IMR-90 (cell line): ENCODE measurements around the gene DCDC2. TPM values are rescaled to one million over a fixed set of nuclear protein-coding genes. Genes with fewer than 3 reads are reported as not detected.

Source experiments
- ATAC-seq: fragments of 200-7000 bp; cut with Tn5 transposase; 2 replicates; pipeline ENCODE4 v1.9.1; 2020; ENCODE audit warnings: low read depth, mild to moderate bottlenecking, moderate library complexity
- BruUV-seq: library from RNA; stranded (reverse); fragments of 400-500 nt; replicated peaks from 2 replicates; lab custom pipeline; 2021; lab: Mats Ljungman, UMichigan
- CTCF ChIA-PET: fragments of 300-600 bp; formaldehyde crosslinking; extraction: SDS; loops from one replicate; lab custom pipeline; 2021; ENCODE audit warnings: antibody characterized with exemption; lab: Yijun Ruan, JAX
- POLR2A ChIA-PET: fragments of 300-600 bp; sonication (Branson Sonifier 250); formaldehyde crosslinking; loops from one replicate; lab custom pipeline; 2022; ENCODE audit warnings: antibody characterized with exemption; ENCODE audit not compliant: unreplicated experiment; lab: Charles Lee
- DNase-seq: peaks from one replicate; pipeline ENCODE4 v3.0.0; 2013
- H2AFZ ChIP-seq: replicated peaks from 2 replicates; pipeline ENCODE3; 2013; ENCODE audit warnings: low read length, mild to moderate bottlenecking; ENCODE audit not compliant: poor library complexity
- H2AK5ac ChIP-seq: 2 replicates; pipeline ENCODE4 v1.6.1; 2013; ENCODE audit warnings: low read depth, low read length, inconsistent platforms
- H2AK9ac ChIP-seq: replicated peaks from 2 replicates; pipeline ENCODE3; 2013; ENCODE audit warnings: mild to moderate bottlenecking, low read depth, low read length, moderate library complexity; ENCODE audit not compliant: poor library complexity
- H2BK120ac ChIP-seq: 2 replicates; pipeline ENCODE4 v1.6.1; 2013; ENCODE audit warnings: low read depth, low read length, inconsistent platforms
- H2BK15ac ChIP-seq: 3 replicates; pipeline ENCODE4 v1.6.1; 2013; ENCODE audit warnings: low read depth, low read length, inconsistent platforms
- H2BK20ac ChIP-seq: 2 replicates; pipeline ENCODE4 v1.6.1; 2013; ENCODE audit warnings: low read depth, mild to moderate bottlenecking, inconsistent platforms, low read length, moderate library complexity
- H2BK5ac ChIP-seq: 2 replicates; pipeline ENCODE4 v1.6.1; 2013; ENCODE audit warnings: mild to moderate bottlenecking, low read depth, low read length, inconsistent platforms; ENCODE audit not compliant: poor library complexity, severe bottlenecking
- H3K14ac ChIP-seq: replicated peaks from 2 replicates; pipeline ENCODE4 v1.6.1; 2013; ENCODE audit warnings: low read depth, low read length, inconsistent platforms
- H3K18ac ChIP-seq: 2 replicates; pipeline ENCODE4 v1.6.1; 2013; ENCODE audit warnings: low read depth, low read length, control low read depth
- H3K23ac ChIP-seq: 2 replicates; pipeline ENCODE4 v1.6.1; 2013; ENCODE audit warnings: low read depth, low read length, inconsistent platforms
- H3K27ac ChIP-seq: 2 replicates; pipeline ENCODE4 v1.5.1; 2013; ENCODE audit warnings: mild to moderate bottlenecking, control low read depth, low read length; ENCODE audit not compliant: insufficient read depth
- H3K27me3 ChIP-seq: 2 replicates; pipeline ENCODE4 v1.6.1; 2013; ENCODE audit warnings: low read length; ENCODE audit not compliant: control insufficient read depth, insufficient read depth
- H3K36me3 ChIP-seq: 2 replicates; pipeline ENCODE4 v1.6.1; 2013; ENCODE audit warnings: low read length, mixed read lengths; ENCODE audit not compliant: control insufficient read depth, insufficient read depth
- H3K4ac ChIP-seq: 2 replicates; pipeline ENCODE4 v1.6.1; 2013; ENCODE audit warnings: low read depth, low read length, inconsistent platforms
- H3K4me1 ChIP-seq: 2 replicates; pipeline ENCODE4 v1.6.1; 2013; ENCODE audit warnings: low read length, mixed read lengths; ENCODE audit not compliant: control insufficient read depth, insufficient read depth
- H3K4me2 ChIP-seq: 2 replicates; pipeline ENCODE4 v1.6.1; 2013; ENCODE audit warnings: low read depth, mild to moderate bottlenecking, control low read depth, low read length, moderate library complexity
- H3K4me3 ChIP-seq: 2 replicates; pipeline ENCODE4 v1.5.1; 2013; ENCODE audit warnings: low read depth, mild to moderate bottlenecking, control low read depth, low read length, moderate library complexity; ENCODE audit not compliant: insufficient read depth
- H3K56ac ChIP-seq: 2 replicates; pipeline ENCODE4 v1.6.1; 2013; ENCODE audit warnings: low read length, inconsistent platforms; ENCODE audit not compliant: insufficient read depth; ENCODE audit errors: extremely low read depth
- H3K79me1 ChIP-seq, 2 experiments: 2 replicates each; pipeline ENCODE4 v1.6.1; 2013; ENCODE audit warnings: low read length in 2 of 2, inconsistent platforms in 1 of 2, low read depth in 1 of 2
- H3K9ac ChIP-seq: 2 replicates; pipeline ENCODE4 v1.6.1; 2013; ENCODE audit warnings: low read depth, low read length, control low read depth
- H3K9me1 ChIP-seq: 2 replicates; pipeline ENCODE4 v1.6.1; 2013; ENCODE audit warnings: low read length, inconsistent platforms; ENCODE audit not compliant: insufficient read depth
- H3K9me3 ChIP-seq: 2 replicates; pipeline ENCODE4 v1.6.1; 2013; ENCODE audit warnings: low read length; ENCODE audit not compliant: control insufficient read depth, insufficient read depth
- H4K20me1 ChIP-seq: 2 replicates; pipeline ENCODE4 v1.6.1; 2013; ENCODE audit warnings: low read length, inconsistent platforms; ENCODE audit not compliant: insufficient read depth
- H4K5ac ChIP-seq: 2 replicates; pipeline ENCODE4 v1.6.1; 2013; ENCODE audit warnings: mild to moderate bottlenecking, low read depth, low read length, control low read depth
- H4K8ac ChIP-seq, 2 experiments: 2 replicates each; pipeline ENCODE4 v1.6.1; 2013; ENCODE audit warnings: low read depth in 2 of 2, low read length in 2 of 2, control low read depth in 1 of 2, inconsistent platforms in 1 of 2
- H4K91ac ChIP-seq: 2 replicates; pipeline ENCODE4 v1.6.1; 2013; ENCODE audit warnings: low read depth, low read length, inconsistent platforms; ENCODE audit not compliant: insufficient read depth
- BHLHE40 ChIP-seq: fragments of 150-350 bp; IDR thresholded peaks from 2 replicates; pipeline ENCODE4 v1.6.1; 2016; ENCODE audit warnings: mild to moderate bottlenecking, low read depth, low read length
- CEBPB ChIP-seq: IDR thresholded peaks from 2 replicates; pipeline ENCODE4 v1.6.1; 2012; ENCODE audit warnings: low read depth, low read length, improper control_type of control experiment
- CHD1 ChIP-seq: IDR thresholded peaks from 2 replicates; pipeline ENCODE4 v1.6.1; 2012; ENCODE audit warnings: low read depth, low read length, improper control_type of control experiment
- FOS ChIP-seq: fragments of 150-350 bp; IDR thresholded peaks from 2 replicates; pipeline ENCODE4 v1.6.1; 2016; ENCODE audit warnings: low read depth, low read length
- MAFK ChIP-seq: IDR thresholded peaks from 2 replicates; pipeline ENCODE4 v1.6.1; 2012; ENCODE audit warnings: low read depth, low read length, improper control_type of control experiment
- MAZ ChIP-seq: IDR thresholded peaks from 2 replicates; pipeline ENCODE4 v1.6.1; 2012; ENCODE audit warnings: low read depth, mild to moderate bottlenecking, low read length, improper control_type of control experiment, moderate library complexity, borderline replicate concordance
- MXI1 ChIP-seq: IDR thresholded peaks from 2 replicates; pipeline ENCODE4 v1.6.1; 2012; ENCODE audit warnings: low read depth, mild to moderate bottlenecking, low read length, moderate library complexity, borderline replicate concordance
- NFE2L2 ChIP-seq: fragments of 150-350 bp; IDR thresholded peaks from 2 replicates; pipeline ENCODE4 v1.6.1; 2016; ENCODE audit warnings: low read depth, mild to moderate bottlenecking, low read length
- POLR2A ChIP-seq: IDR thresholded peaks from 2 replicates; pipeline ENCODE4 v1.6.1; 2012; ENCODE audit warnings: mild to moderate bottlenecking, low read depth, low read length
- RAD21 ChIP-seq: IDR thresholded peaks from 2 replicates; pipeline ENCODE4 v1.6.1; 2012; ENCODE audit warnings: low read length, improper control_type of control experiment
- RCOR1 ChIP-seq: IDR thresholded peaks from 2 replicates; pipeline ENCODE4 v1.6.1; 2012; ENCODE audit warnings: mild to moderate bottlenecking, low read length, improper control_type of control experiment; ENCODE audit not compliant: insufficient replicate concordance
- RFX5 ChIP-seq: IDR thresholded peaks from 2 replicates; pipeline ENCODE4 v1.8.0; 2012; ENCODE audit warnings: low read depth, mild to moderate bottlenecking, low read length, moderate library complexity
- SMC3 ChIP-seq: fragments of 150-350 bp; IDR thresholded peaks from 2 replicates; pipeline ENCODE4 v1.6.1; 2016; ENCODE audit warnings: low read depth, mild to moderate bottlenecking, antibody characterized with exemption, low read length, moderate library complexity
- WGBS, 2 experiments: methylation state at CpG; one replicate each; pipeline versions ENCODE4 v1.1.5 to v1.1.7; 2013; ENCODE audit warnings: missing lambda C conversion rate in 2 of 2; ENCODE audit not compliant: insufficient read length in 1 of 2; ENCODE audit errors: extremely low coverage in 2 of 2; 5-methylcytosine and 5-hydroxymethylcytosine counted together
- dilution Hi-C: fragments of 300-500 bp; cut with HindIII; formaldehyde crosslinking; loops from one replicate; pipeline ENCODE4 v1.14.3; 2018; ENCODE audit warnings: low sequenced_read_pairs; ENCODE audit not compliant: unreplicated experiment
- in situ Hi-C: fragments of 300-500 bp; cut with MboI; formaldehyde crosslinking; loops from 3 replicates; pipeline ENCODE4 v1.14.3; 2019; ENCODE audit warnings: low sequenced_read_pairs, inconsistent platforms, mixed read lengths
- intact Hi-C: fragments of 100-400 bp; cut with micrococcal nuclease; formaldehyde crosslinking; loops from 2 replicates; pipeline ENCODE4 v1.10.0; 2022
- polyA plus RNA-seq, 3 experiments: library from polyadenylated mRNA; depleted of rRNA; stranded (reverse); fragments of >200 nt; gene quantifications; 2 replicates each; pipeline ENCODE4 v1.2.3, GENCODE V29; 2012; ENCODE audit warnings: low replicate concordance in 1 of 3
- total RNA-seq: library from RNA; depleted of rRNA; stranded (reverse); fragments of >200 nt; gene quantifications from 2 replicates; pipeline ENCODE4 v1.2.3, GENCODE V29; 2012
- TF ChIP-seq, protein P1 (sequence below): conservative IDR thresholded peaks from 2 replicates; pipeline ENCODE4 v1.5.1; 2012; ENCODE audit warnings: mild to moderate bottlenecking, low read depth, low read length, improper control_type of control experiment
- TF ChIP-seq, protein P2 (sequence below): fragments of 150-350 bp; IDR thresholded peaks from 2 replicates; pipeline ENCODE4 v1.6.1; 2017; ENCODE audit warnings: mild to moderate bottlenecking, antibody characterized with exemption, low read length, low read depth
- TF ChIP-seq, protein P3 (sequence below): fragments of 150-350 bp; IDR thresholded peaks from 2 replicates; pipeline ENCODE4 v1.6.1; 2016; ENCODE audit warnings: low read depth, mild to moderate bottlenecking, low read length, moderate library complexity, borderline replicate concordance

Gene DCDC2
- total and polyA plus RNA-seq, 2 of the 4 experiments (the other 2 are of a cell fraction), result not detected

DNA sequence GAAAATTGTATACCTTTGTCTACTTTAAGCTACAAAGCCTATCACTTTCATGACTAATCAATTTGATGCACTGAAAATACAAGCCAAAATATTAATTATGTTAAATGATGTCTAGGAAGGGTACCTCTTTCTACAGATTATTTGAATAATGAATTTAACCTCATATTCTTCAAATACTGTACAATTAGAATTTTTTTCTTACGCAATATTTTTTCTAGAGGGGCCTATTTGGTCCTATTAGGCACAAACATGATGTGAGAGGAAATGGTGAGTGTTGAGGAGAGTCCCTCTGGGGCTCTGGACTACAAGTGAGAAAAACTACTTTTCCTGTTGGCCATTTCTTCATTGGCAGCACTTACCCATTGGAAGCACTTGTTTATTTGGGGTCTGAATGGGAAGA is 5.4 kb downstream of the DCDC2 start:
- H2BK15ac ChIP-seq, result no peak overlapping the region
- no peaks in the 10 kb centered on the region for H4K20me1 ChIP-seq
- dilution Hi-C loops, result no loop called here
- no TSS peak for BruUV-seq
- H3K23ac ChIP-seq, result no peak overlapping the region
- H2AFZ ChIP-seq, result no peak overlapping the region
- H2BK5ac ChIP-seq, result no peak overlapping the region
- H2BK20ac ChIP-seq, result no peak overlapping the region
- no peak overlapping the region for H3K9ac ChIP-seq
- ATAC-seq (no peak), DNase-seq (no peak)
- ChIA-PET POLR2A (no interaction called here), CTCF (no interaction called here)
- no peaks in the 10 kb centered on the region for H3K36me3 ChIP-seq
- no peak overlapping the region for H3K4me2 ChIP-seq
- in situ Hi-C loops, result no loop called here
- TF ChIP-seq SMC3 (no peak), MXI1 (no peak), RCOR1 (no peak), NFE2L2 (no peak), MAZ (no peak), RFX5 (no peak), CHD1 (no peak), CEBPB (no peak), BHLHE40 (no peak), MAFK (no peak), RAD21 (no peak), POLR2A (no peak), FOS (no peak)
- TF ChIP-seq, protein P1, sequence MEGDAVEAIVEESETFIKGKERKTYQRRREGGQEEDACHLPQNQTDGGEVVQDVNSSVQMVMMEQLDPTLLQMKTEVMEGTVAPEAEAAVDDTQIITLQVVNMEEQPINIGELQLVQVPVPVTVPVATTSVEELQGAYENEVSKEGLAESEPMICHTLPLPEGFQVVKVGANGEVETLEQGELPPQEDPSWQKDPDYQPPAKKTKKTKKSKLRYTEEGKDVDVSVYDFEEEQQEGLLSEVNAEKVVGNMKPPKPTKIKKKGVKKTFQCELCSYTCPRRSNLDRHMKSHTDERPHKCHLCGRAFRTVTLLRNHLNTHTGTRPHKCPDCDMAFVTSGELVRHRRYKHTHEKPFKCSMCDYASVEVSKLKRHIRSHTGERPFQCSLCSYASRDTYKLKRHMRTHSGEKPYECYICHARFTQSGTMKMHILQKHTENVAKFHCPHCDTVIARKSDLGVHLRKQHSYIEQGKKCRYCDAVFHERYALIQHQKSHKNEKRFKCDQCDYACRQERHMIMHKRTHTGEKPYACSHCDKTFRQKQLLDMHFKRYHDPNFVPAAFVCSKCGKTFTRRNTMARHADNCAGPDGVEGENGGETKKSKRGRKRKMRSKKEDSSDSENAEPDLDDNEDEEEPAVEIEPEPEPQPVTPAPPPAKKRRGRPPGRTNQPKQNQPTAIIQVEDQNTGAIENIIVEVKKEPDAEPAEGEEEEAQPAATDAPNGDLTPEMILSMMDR, result no peak
- TF ChIP-seq, protein P2, sequence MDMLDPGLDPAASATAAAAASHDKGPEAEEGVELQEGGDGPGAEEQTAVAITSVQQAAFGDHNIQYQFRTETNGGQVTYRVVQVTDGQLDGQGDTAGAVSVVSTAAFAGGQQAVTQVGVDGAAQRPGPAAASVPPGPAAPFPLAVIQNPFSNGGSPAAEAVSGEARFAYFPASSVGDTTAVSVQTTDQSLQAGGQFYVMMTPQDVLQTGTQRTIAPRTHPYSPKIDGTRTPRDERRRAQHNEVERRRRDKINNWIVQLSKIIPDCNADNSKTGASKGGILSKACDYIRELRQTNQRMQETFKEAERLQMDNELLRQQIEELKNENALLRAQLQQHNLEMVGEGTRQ, result no peak
- TF ChIP-seq, protein P3, sequence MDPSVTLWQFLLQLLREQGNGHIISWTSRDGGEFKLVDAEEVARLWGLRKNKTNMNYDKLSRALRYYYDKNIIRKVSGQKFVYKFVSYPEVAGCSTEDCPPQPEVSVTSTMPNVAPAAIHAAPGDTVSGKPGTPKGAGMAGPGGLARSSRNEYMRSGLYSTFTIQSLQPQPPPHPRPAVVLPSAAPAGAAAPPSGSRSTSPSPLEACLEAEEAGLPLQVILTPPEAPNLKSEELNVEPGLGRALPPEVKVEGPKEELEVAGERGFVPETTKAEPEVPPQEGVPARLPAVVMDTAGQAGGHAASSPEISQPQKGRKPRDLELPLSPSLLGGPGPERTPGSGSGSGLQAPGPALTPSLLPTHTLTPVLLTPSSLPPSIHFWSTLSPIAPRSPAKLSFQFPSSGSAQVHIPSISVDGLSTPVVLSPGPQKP, result no peak
- WGBS, 2 experiments, result no CpG with 5 or more reads among the region's 1 CpG
- no peak overlapping the region for H3K27ac ChIP-seq
- H3K56ac ChIP-seq, result no peak overlapping the region
- intact Hi-C loops, result no loop called here
- no peak overlapping the region for H4K5ac ChIP-seq
- H3K4ac ChIP-seq, result no peak overlapping the region
- H3K4me3 ChIP-seq, result no peak overlapping the region
- H4K91ac ChIP-seq, result no peak overlapping the region
- no peak overlapping the region for H2AK9ac ChIP-seq
- H3K9me1 ChIP-seq, result no peaks in the 10 kb centered on the region
- peaks cover 7% of the 10 kb centered on the region for H3K27me3 ChIP-seq
- no peaks in the 10 kb centered on the region for H3K4me1 ChIP-seq
- H2BK120ac ChIP-seq, result no peak overlapping the region
- no peak overlapping the region for H3K14ac ChIP-seq
- H4K8ac ChIP-seq, result no peak overlapping the region
- H3K9me3 ChIP-seq, result no peaks in the 10 kb centered on the region
- H2AK5ac ChIP-seq, result no peak overlapping the region
- H3K79me1 ChIP-seq, result no peaks in the 10 kb centered on the region
- no peak overlapping the region for H3K18ac ChIP-seq
